Rectal smooth muscle tissue (tissue), 1 donor: ENCODE data around the gene B4GAT1.
A peak's percentile ranks its signal among the peaks of the same experiment; 100 is the strongest.
"Not testable (repeated sequence)": the region's sequence is repeated elsewhere in the genome, so short reads cannot be mapped to it uniquely, and the experiment has no call there.

Source experiments
- H3K27ac ChIP-seq: one replicate; pipeline ENCODE4 v1.7.0; 2013; ENCODE audit warnings: low read depth, low read length, inconsistent platforms
- H3K27me3 ChIP-seq: one replicate; pipeline ENCODE4 v1.7.0; 2013; ENCODE audit warnings: low read length; ENCODE audit not compliant: control insufficient read depth, insufficient read depth
- H3K36me3 ChIP-seq: one replicate; pipeline ENCODE4 v1.7.0; 2013; ENCODE audit warnings: low read length; ENCODE audit not compliant: control insufficient read depth, insufficient read depth
- H3K4me1 ChIP-seq: one replicate; pipeline ENCODE4 v1.7.0; 2013; ENCODE audit warnings: low read length; ENCODE audit not compliant: control insufficient read depth, insufficient read depth
- H3K4me3 ChIP-seq: one replicate; pipeline ENCODE4 v1.7.0; 2013; ENCODE audit warnings: low read length
- H3K9ac ChIP-seq: one replicate; pipeline ENCODE4 v1.7.0; 2013; ENCODE audit warnings: low read length

B4GAT1 gene

GRCh38 chr11:66347425-66348276, at the start of gene B4GAT1:
B4GAT1 (minus strand) TSS chr11:66347629; CDS start chr11:66347545, 84 bp downstream.
- Histone ChIP-seq H3K36me3 (no peaks in the 10 kb centered on the region), H3K27me3 (no peaks in the 10 kb centered on the region), H3K4me3 (peak within 1 kb of the TSS; percentile 93), H3K4me1 (peaks cover 15% of the 10 kb centered on the region), H3K27ac (peak within 1 kb of the TSS; percentile 91), H3K9ac (peak within 1 kb of the TSS; percentile 77)

- no peak overlapping the region for H3K4me3 ChIP-seq
- H3K27ac ChIP-seq, result no peak overlapping the region
- H3K27me3 ChIP-seq, result no peaks in the 10 kb centered on the region
- H3K36me3 ChIP-seq, result no peaks in the 10 kb centered on the region
- H3K9ac ChIP-seq, result no peak overlapping the region
- no peaks in the 10 kb centered on the region for H3K4me1 ChIP-seq
Observed at GRCh38 chr11:66393954-66394353, 46.5 kb upstream of the B4GAT1 start.

- Histone ChIP-seq H3K4me1 (no peaks in the 10 kb centered on the region), H3K9ac (no peak overlapping the region), H3K27ac (no peak overlapping the region), H3K27me3 (no peaks in the 10 kb centered on the region), H3K36me3 (no peaks in the 10 kb centered on the region), H3K4me3 (no peak overlapping the region)
Observed at GRCh38 chr11:66391322-66391721, 43.9 kb upstream of the B4GAT1 start.

- H3K4me3 ChIP-seq, result no peak overlapping the region
- H3K27me3 ChIP-seq, result no peaks in the 10 kb centered on the region
- H3K9ac ChIP-seq, result no peak overlapping the region
- no peak overlapping the region for H3K27ac ChIP-seq
- no peaks in the 10 kb centered on the region for H3K36me3 ChIP-seq
- H3K4me1 ChIP-seq, result no peaks in the 10 kb centered on the region
Observed at GRCh38 chr11:66388780-66389386, 41.5 kb upstream of the B4GAT1 start.

- no peaks in the 10 kb centered on the region for H3K4me1 ChIP-seq
- H3K27me3 ChIP-seq, result no peaks in the 10 kb centered on the region
- no peak overlapping the region for H3K27ac ChIP-seq
- H3K4me3 ChIP-seq, result peak overlapping the region; percentile 46
- no peaks in the 10 kb centered on the region for H3K36me3 ChIP-seq
- peak overlapping the region; percentile 21 for H3K9ac ChIP-seq
Observed at GRCh38 chr11:66386171-66387069, 39.0 kb upstream of the B4GAT1 start.

GRCh38 chr11:66384316-66384715, 36.9 kb upstream of the B4GAT1 start:
- H3K36me3 ChIP-seq, H3K4me3 ChIP-seq, H3K27me3 ChIP-seq, H3K27ac ChIP-seq, H3K9ac ChIP-seq, H3K4me1 ChIP-seq: not testable (repeated sequence)

GRCh38 chr11:66380264-66380663, 32.8 kb upstream of the B4GAT1 start:
- not testable (repeated sequence) for H3K27ac ChIP-seq, H3K4me3 ChIP-seq, H3K9ac ChIP-seq, H3K27me3 ChIP-seq, H3K4me1 ChIP-seq, H3K36me3 ChIP-seq

- H3K36me3 ChIP-seq, H3K27me3 ChIP-seq, H3K4me1 ChIP-seq, H3K9ac ChIP-seq, H3K4me3 ChIP-seq, H3K27ac ChIP-seq: not testable (repeated sequence)
Observed at GRCh38 chr11:66373690-66374287, 26.4 kb upstream of the B4GAT1 start.

- no peak overlapping the region for H3K9ac ChIP-seq
- peaks cover 7% of the 10 kb centered on the region for H3K27me3 ChIP-seq
- no peak overlapping the region for H3K27ac ChIP-seq
- H3K4me1 ChIP-seq, result peaks cover 2% of the 10 kb centered on the region
- no peaks in the 10 kb centered on the region for H3K36me3 ChIP-seq
- no peak overlapping the region for H3K4me3 ChIP-seq
Observed at GRCh38 chr11:66373265-66373664, 25.8 kb upstream of the B4GAT1 start.

GRCh38 chr11:66371627-66372415, 24.4 kb upstream of the B4GAT1 start, which contains the start of gene SLC29A2:
SLC29A2 (minus strand) TSS chr11:66371760; CDS start chr11:66371591, 169 bp downstream.
- Histone ChIP-seq H3K27me3 (peaks cover 7% of the 10 kb centered on the region), H3K27ac (no peak within 1 kb of the TSS), H3K9ac (peak within 1 kb of the TSS; percentile 21), H3K36me3 (no peaks in the 10 kb centered on the region), H3K4me3 (peak within 1 kb of the TSS; percentile 75), H3K4me1 (peaks cover 2% of the 10 kb centered on the region)

- peaks cover 7% of the 10 kb centered on the region for H3K27me3 ChIP-seq
- H3K4me1 ChIP-seq, result peaks cover 2% of the 10 kb centered on the region
- H3K9ac ChIP-seq, result no peak overlapping the region
- H3K27ac ChIP-seq, result no peak overlapping the region
- H3K36me3 ChIP-seq, result no peaks in the 10 kb centered on the region
- no peak overlapping the region for H3K4me3 ChIP-seq
Observed at GRCh38 chr11:66369073-66369894, 21.9 kb upstream of the B4GAT1 start.
